Chondrocyte (in vitro differentiated cells): ENCODE data around the gene DCAKD. TPM values are rescaled to one million over a fixed set of nuclear protein-coding genes. Genes with fewer than 3 reads are reported as not detected.

Experiments used
- DNase-seq: peaks from one replicate; pipeline ENCODE4 v3.0.0; 2021; ENCODE audit warnings: mixed read lengths, low spot score
- H3K27ac Mint-ChIP-seq: one replicate; pipeline ENCODE4 v1.8.0; 2021; ENCODE audit warnings: mild to moderate bottlenecking, moderate library complexity, mixed read lengths; ENCODE audit not compliant: unreplicated experiment
- H3K27me3 Mint-ChIP-seq: 2 replicates; pipeline ENCODE4 v1.8.0; 2021; ENCODE audit warnings: low read depth, mixed read lengths
- H3K36me3 Mint-ChIP-seq: 2 replicates; pipeline ENCODE4 v1.8.0; 2021; ENCODE audit warnings: low read depth, mixed read lengths
- H3K4me1 Mint-ChIP-seq: 2 replicates; pipeline ENCODE4 v1.8.0; 2021; ENCODE audit warnings: low read depth, mild to moderate bottlenecking, mixed read lengths
- H3K4me3 Mint-ChIP-seq: one replicate; pipeline ENCODE4 v1.8.0; 2021; ENCODE audit warnings: mild to moderate bottlenecking, moderate library complexity, mixed read lengths; ENCODE audit not compliant: unreplicated experiment
- H3K9me3 Mint-ChIP-seq: 2 replicates; pipeline ENCODE4 v1.8.0; 2021; ENCODE audit warnings: low read depth, mixed read lengths
- total RNA-seq: library from RNA; stranded (reverse); gene quantifications from 3 replicates; pipeline ENCODE4 v1.2.1, GENCODE V29; 2021
- TF ChIP-seq, protein P1 (sequence below): fragments of 200-600 bp; sonication (generic); IDR thresholded peaks from 2 replicates; pipeline ENCODE4 v1.5.0; 2021; ENCODE audit warnings: antibody characterized with exemption, mild to moderate bottlenecking, moderate library complexity

Gene DCAKD
- total RNA-seq, 1 donor from 2014 or later: 33.9 TPM

DNA sequence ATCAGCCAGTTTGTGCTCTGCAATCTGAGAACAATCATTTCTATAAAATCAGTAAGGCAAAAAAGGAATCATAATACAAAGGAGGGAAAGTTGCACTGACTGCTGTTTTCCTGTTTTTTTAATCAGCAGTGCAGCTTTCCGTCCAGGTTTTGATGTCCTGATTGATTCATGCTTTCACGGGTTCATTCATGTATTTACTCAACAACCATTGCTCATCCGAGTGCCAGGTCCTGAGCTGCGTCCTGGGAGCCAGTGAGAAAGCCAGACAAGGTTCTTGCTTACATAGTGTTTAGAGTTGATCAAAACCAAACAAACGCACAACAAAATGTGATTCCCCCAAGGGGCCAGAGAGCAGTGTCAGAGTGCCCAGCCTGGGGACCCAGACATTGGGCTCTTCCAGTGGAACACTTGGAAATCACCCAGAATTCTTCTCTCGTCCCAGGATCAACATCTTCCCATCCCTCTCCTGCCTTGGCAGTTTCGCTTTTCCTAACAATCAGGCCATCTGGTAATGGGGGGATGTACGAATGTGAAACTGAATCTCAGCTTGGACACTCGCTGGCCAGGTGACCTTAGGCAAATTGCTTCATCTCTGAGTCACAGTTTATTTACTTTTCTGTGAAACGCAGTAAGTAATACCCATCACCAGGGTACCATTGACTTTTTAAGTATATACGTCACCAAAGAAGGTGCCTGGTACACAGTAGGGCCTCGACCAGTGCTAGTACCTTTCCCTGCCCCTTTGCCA, 70.0 kb downstream of the DCAKD start:
- Mint-ChIP-seq H3K9me3 (no peaks in the 10 kb centered on the region), H3K27me3 (peaks cover 8% of the 10 kb centered on the region), H3K4me3 (no peak overlapping the region), H3K4me1 (peaks cover 3% of the 10 kb centered on the region), H3K27ac (no peak overlapping the region), H3K36me3 (no peaks in the 10 kb centered on the region)
- TF ChIP-seq, protein P1, sequence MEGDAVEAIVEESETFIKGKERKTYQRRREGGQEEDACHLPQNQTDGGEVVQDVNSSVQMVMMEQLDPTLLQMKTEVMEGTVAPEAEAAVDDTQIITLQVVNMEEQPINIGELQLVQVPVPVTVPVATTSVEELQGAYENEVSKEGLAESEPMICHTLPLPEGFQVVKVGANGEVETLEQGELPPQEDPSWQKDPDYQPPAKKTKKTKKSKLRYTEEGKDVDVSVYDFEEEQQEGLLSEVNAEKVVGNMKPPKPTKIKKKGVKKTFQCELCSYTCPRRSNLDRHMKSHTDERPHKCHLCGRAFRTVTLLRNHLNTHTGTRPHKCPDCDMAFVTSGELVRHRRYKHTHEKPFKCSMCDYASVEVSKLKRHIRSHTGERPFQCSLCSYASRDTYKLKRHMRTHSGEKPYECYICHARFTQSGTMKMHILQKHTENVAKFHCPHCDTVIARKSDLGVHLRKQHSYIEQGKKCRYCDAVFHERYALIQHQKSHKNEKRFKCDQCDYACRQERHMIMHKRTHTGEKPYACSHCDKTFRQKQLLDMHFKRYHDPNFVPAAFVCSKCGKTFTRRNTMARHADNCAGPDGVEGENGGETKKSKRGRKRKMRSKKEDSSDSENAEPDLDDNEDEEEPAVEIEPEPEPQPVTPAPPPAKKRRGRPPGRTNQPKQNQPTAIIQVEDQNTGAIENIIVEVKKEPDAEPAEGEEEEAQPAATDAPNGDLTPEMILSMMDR: no peak
- no peak for DNase-seq

- TF ChIP-seq, protein P1: no peak
- no peak overlapping the region for H3K4me3 Mint-ChIP-seq
- peaks cover 12% of the 10 kb centered on the region for H3K27me3 Mint-ChIP-seq
- no peak for DNase-seq
- H3K4me1 Mint-ChIP-seq: peaks cover 3% of the 10 kb centered on the region
- no peaks in the 10 kb centered on the region for H3K9me3 Mint-ChIP-seq
- H3K36me3 Mint-ChIP-seq: no peaks in the 10 kb centered on the region
- no peak overlapping the region for H3K27ac Mint-ChIP-seq
Observed at GRCh38 chr17:44979426-44979995, 71.9 kb downstream of the DCAKD start.

DNA sequence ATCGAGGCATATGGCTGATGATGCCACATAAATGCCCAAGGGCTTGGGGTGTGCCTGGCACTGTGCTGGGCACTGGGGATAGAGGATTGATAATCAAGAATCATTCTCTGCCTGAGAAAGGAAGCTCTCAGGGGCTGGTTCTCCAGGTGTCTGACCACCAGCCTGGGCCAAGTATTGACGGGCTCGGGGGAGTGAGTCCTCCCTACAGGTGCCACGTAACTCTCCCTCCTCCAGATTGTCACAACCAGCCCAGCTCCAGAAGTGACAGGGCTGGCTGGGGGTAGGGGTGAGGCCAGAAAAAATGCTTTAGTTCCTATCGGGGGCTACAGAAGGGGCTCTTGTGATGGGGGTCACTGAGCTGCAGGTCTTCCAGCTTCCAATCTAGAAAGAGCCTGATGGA, 72.6 kb downstream of the DCAKD start:
- H3K27ac Mint-ChIP-seq: no peak overlapping the region
- no peak overlapping the region for H3K4me3 Mint-ChIP-seq
- H3K9me3 Mint-ChIP-seq: no peaks in the 10 kb centered on the region
- H3K36me3 Mint-ChIP-seq: no peaks in the 10 kb centered on the region
- TF ChIP-seq, protein P1: no peak
- H3K4me1 Mint-ChIP-seq: peaks cover 3% of the 10 kb centered on the region
- peaks cover 12% of the 10 kb centered on the region for H3K27me3 Mint-ChIP-seq
- DNase-seq: no peak

DNA sequence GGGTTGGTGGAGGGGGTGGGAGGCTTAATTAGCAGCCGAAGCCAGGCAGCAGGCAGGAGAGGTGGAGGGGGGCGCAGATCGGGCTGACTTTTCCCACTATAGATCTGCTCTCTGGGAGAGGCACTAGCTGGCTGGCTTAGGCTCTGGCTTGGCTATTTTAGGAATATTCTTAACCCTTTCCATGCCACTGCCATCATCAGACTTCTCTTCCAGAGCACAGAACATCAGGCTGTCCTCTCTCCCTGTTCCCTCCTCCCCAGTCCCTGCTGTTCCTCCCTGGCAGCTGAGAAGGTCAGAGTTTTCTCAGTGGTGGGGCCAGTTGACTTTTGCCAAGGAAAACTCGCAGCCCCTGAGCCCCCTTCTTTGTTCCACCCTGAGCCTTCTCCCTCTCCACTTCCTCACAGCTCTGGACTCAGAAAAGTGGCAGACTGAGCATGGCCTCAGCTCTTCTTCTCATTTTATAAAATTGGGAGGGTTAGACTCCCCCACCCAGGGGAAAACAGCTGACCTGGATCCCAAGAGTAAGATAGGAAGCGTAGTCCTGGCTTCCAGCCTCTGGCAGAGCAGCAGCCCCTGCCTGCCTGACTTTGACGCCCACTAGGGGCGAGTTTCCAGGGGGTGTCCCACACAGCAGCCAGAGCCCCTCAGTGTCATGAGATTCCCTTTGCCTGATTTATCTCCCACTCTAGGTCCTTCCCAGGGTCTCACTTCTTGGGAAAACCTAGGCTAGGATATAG, 73.5 kb downstream of the DCAKD start:
- TF ChIP-seq, protein P1: no peak
- Mint-ChIP-seq H3K4me1 (peaks cover 3% of the 10 kb centered on the region), H3K4me3 (no peak overlapping the region), H3K9me3 (no peaks in the 10 kb centered on the region), H3K27me3 (peaks cover 12% of the 10 kb centered on the region), H3K36me3 (no peaks in the 10 kb centered on the region), H3K27ac (no peak overlapping the region)
- no peak for DNase-seq

DNA sequence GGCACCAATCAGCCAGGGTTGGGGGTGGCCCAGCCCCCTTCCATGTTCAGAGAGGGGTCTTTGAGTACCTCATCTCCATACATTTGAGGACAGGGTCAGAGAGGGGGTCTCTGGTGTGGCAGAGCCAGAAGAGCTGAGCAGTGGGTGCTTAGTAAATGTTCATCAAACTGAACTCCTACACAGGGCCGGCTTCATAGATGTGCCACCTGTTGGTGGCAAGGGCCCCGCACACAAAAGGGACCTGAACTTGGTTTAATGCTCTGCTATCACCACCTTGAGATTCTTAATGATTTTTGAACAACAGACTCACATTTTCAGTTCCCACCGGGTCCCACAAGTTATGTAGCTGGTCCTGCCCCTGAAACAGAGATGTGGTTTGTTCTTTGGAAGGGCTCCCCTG, 74.4 kb downstream of the DCAKD start:
- DNase-seq: no peak
- H3K27ac Mint-ChIP-seq: peak overlapping the region; percentile 22
- H3K4me1 Mint-ChIP-seq: peaks cover 7% of the 10 kb centered on the region
- TF ChIP-seq, protein P1: no peak
- no peak overlapping the region for H3K4me3 Mint-ChIP-seq
- H3K27me3 Mint-ChIP-seq: peaks cover 12% of the 10 kb centered on the region
- H3K9me3 Mint-ChIP-seq: no peaks in the 10 kb centered on the region
- no peaks in the 10 kb centered on the region for H3K36me3 Mint-ChIP-seq
